HG03460 (cell line): ENCODE measurements around the gene FHL3.
A peak's percentile ranks its signal among the peaks of the same experiment; 100 is the strongest.
"Not testable (repeated sequence)": the region's sequence is repeated elsewhere in the genome, so short reads cannot be mapped to it uniquely, and the experiment has no call there.

ENCODE experiments used
- ATAC-seq: cut with Tn5 transposase; IDR thresholded peaks from one replicate; pipeline ENCODE4 v1.9.1; 2021; ENCODE audit not compliant: unreplicated experiment

Gene FHL3

GRCh38 chr1:37995751-37996345 is 9.5 kb downstream of the FHL3 start:
- ATAC-seq: no peak

- ATAC-seq: no peak
Observed at GRCh38 chr1:37994886-37995566, 10.3 kb downstream of the FHL3 start.

- peak; percentile 23 for ATAC-seq
Observed at GRCh38 chr1:37989361-37989930, 15.9 kb downstream of the FHL3 start.

- ATAC-seq: no peak
Observed at GRCh38 chr1:37987679-37988078, 17.6 kb downstream of the FHL3 start.

- ATAC-seq: no peak
Observed at GRCh38 chr1:37983546-37983945, 21.8 kb downstream of the FHL3 start.

- ATAC-seq: no peak
Observed at GRCh38 chr1:37978541-37978940, 26.8 kb downstream of the FHL3 start.

- not testable (repeated sequence) for ATAC-seq
Observed at GRCh38 chr1:37975083-37975482, 30.2 kb downstream of the FHL3 start.

GRCh38 chr1:37974567-37974966 is 30.7 kb downstream of the FHL3 start:
- ATAC-seq: no peak

- not testable (repeated sequence) for ATAC-seq
Observed at GRCh38 chr1:37973684-37974083, 31.6 kb downstream of the FHL3 start.

- ATAC-seq: no peak
Observed at GRCh38 chr1:37965301-37965700, 40.0 kb downstream of the FHL3 start.

GRCh38 chr1:37964106-37964505 is 41.2 kb downstream of the FHL3 start:
- not testable (repeated sequence) for ATAC-seq

- no peak for ATAC-seq
Observed at GRCh38 chr1:37958690-37959089, 46.6 kb downstream of the FHL3 start.

GRCh38 chr1:37955685-37956084 is 49.6 kb downstream of the FHL3 start:
- no peak for ATAC-seq

GRCh38 chr1:37954316-37954971 is 50.9 kb downstream of the FHL3 start:
- ATAC-seq: no peak

- ATAC-seq: no peak
Observed at GRCh38 chr1:37952738-37953137, 52.6 kb downstream of the FHL3 start.

GRCh38 chr1:37951783-37952624 is 53.3 kb downstream of the FHL3 start:
- no peak for ATAC-seq

- ATAC-seq: no peak
Observed at GRCh38 chr1:37951041-37951782, 54.1 kb downstream of the FHL3 start.

- no peak for ATAC-seq
Observed at GRCh38 chr1:37949524-37950152, 55.7 kb downstream of the FHL3 start.

- no peak for ATAC-seq
Observed at GRCh38 chr1:37948841-37949240, 56.5 kb downstream of the FHL3 start.

GRCh38 chr1:37948166-37948565 is 57.1 kb downstream of the FHL3 start:
- ATAC-seq: no peak
